K562 (cell line): ENCODE data around the gene ASPG. TPM values are rescaled to one million over a fixed set of nuclear protein-coding genes. Genes with fewer than 3 reads are reported as not detected.

Source experiments
- ATAC-seq: fragments of 200-7000 bp; cut with Tn5 transposase; 3 replicates; pipeline ENCODE4 v1.9.1; 2020; ENCODE audit warnings: moderate library complexity
- BruUV-seq: library from RNA; stranded (reverse); fragments of 400-500 nt; replicated peaks from 2 replicates; lab custom pipeline; 2021; lab: Mats Ljungman, UMichigan
- CTCF ChIA-PET: fragments of 300-600 bp; formaldehyde crosslinking; extraction: SDS; loops from one replicate; lab custom pipeline; 2021; ENCODE audit warnings: low intra/inter-chr PET ratio; lab: Yijun Ruan, JAX
- POLR2A ChIA-PET: fragments of 300-600, 350-650 bp; sonication (Branson Sonifier 250); formaldehyde crosslinking; extraction: SDS; loops from one replicate; lab custom pipeline; 2021; ENCODE audit warnings: antibody characterized with exemption, inconsistent platforms; lab: Yijun Ruan, JAX
- DNase-seq, 4 experiments: peaks; one replicate each; pipeline versions ENCODE4 v3.0.0 to v3.0.0-alpha.2; 2011 to 2018; ENCODE audit warnings: low spot score in 3 of 4, mixed read lengths in 3 of 4; ENCODE audit errors: extremely low read depth in 1 of 4
- FAIRE-seq: peaks from 2 replicates; lab custom pipeline; 2011; peaks lifted over from hg19 to GRCh38; lab: Jason Lieb, UNC
- H2AFZ ChIP-seq: 2 replicates; pipeline ENCODE4 v1.6.0; 2011; ENCODE audit warnings: low read depth, low read length, control low read depth, inconsistent platforms
- H3K27ac ChIP-seq: fragments of 200-600 bp; 3 replicates; pipeline ENCODE4 v1.8.0; 2011; ENCODE audit warnings: low read depth, mild to moderate bottlenecking, control low read depth, inconsistent platforms, low read length, moderate library complexity, mixed read lengths; ENCODE audit errors: extremely low read depth
- H3K27me3 ChIP-seq, 2 experiments: fragments of 300-600 bp in 1 of 2; 2 replicates in 1 of 2; 3 replicates in 1 of 2; pipeline versions ENCODE4 v1.6.0 to v1.8.0; 2011; ENCODE audit warnings: inconsistent platforms in 2 of 2, low read length in 2 of 2, mild to moderate bottlenecking in 1 of 2, mixed read lengths in 1 of 2, moderate library complexity in 1 of 2; ENCODE audit not compliant: control insufficient read depth in 2 of 2, insufficient read depth in 2 of 2
- H3K36me3 ChIP-seq: fragments of 300-600 bp; 3 replicates; pipeline ENCODE4 v1.8.0; 2011; ENCODE audit warnings: mild to moderate bottlenecking, low read length, inconsistent platforms; ENCODE audit not compliant: control insufficient read depth, insufficient read depth
- H3K4me1 ChIP-seq, 2 experiments: fragments of 200-600 bp in 1 of 2; replicated peaks in 1 of 2; 2 replicates in 1 of 2; 3 replicates in 1 of 2; pipeline versions ENCODE4 v1.5.1 to v1.8.0; 2011; ENCODE audit warnings: inconsistent platforms in 2 of 2, low read length in 2 of 2, mild to moderate bottlenecking in 1 of 2, mixed read lengths in 1 of 2, moderate library complexity in 1 of 2; ENCODE audit not compliant: control insufficient read depth in 2 of 2, insufficient read depth in 2 of 2
- H3K4me2 ChIP-seq: 2 replicates; pipeline ENCODE4 v1.6.1; 2011; ENCODE audit warnings: low read length, control low read depth, inconsistent platforms, mixed read lengths; ENCODE audit not compliant: insufficient read depth
- H3K4me3 ChIP-seq: fragments of 200-600 bp; sonication (generic), shearing (Covaris generic); 2 replicates; pipeline ENCODE4 v1.5.1; 2016; ENCODE audit warnings: control low read depth, inconsistent platforms
- H3K79me2 ChIP-seq: fragments of 200-600 bp; 3 replicates; pipeline ENCODE4 v1.8.0; 2011; ENCODE audit warnings: low read length, inconsistent platforms; ENCODE audit not compliant: control insufficient read depth, insufficient read depth
- H3K9ac ChIP-seq, 2 experiments: 2 replicates each; pipeline versions ENCODE4 v1.6.0 to v1.6.1; 2011; ENCODE audit warnings: low read depth in 2 of 2, low read length in 2 of 2, control low read depth in 1 of 2, inconsistent platforms in 1 of 2, mild to moderate bottlenecking in 1 of 2, mixed read lengths in 1 of 2; ENCODE audit not compliant: insufficient read depth in 1 of 2
- H3K9me1 ChIP-seq: one replicate; pipeline ENCODE4 v1.6.0; 2011; ENCODE audit warnings: inconsistent platforms, mild to moderate bottlenecking, low read length, moderate library complexity; ENCODE audit not compliant: control insufficient read depth, insufficient read depth
- H3K9me3 ChIP-seq: replicated peaks from 2 replicates; pipeline ENCODE4 v1.5.1; 2011; ENCODE audit warnings: low read depth, low read length, inconsistent platforms; ENCODE audit not compliant: control insufficient read depth, insufficient read depth
- H4K20me1 ChIP-seq: replicated peaks from 2 replicates; pipeline ENCODE4 v1.6.1; 2011; ENCODE audit warnings: low read length, inconsistent platforms, mixed read lengths; ENCODE audit not compliant: control insufficient read depth, insufficient read depth
- DLX4 ChIP-seq: fragments of 250-450 bp; sonication (Bioruptor Pico); IDR thresholded peaks from 2 replicates; pipeline ENCODE4 v1.6.1; 2021; ENCODE audit warnings: mild to moderate bottlenecking
- EWSR1 ChIP-seq: fragments of 450-650 bp; IDR thresholded peaks from 2 replicates; pipeline ENCODE4 v1.6.1; 2018; ENCODE audit warnings: borderline replicate concordance, mild to moderate bottlenecking, low read depth, moderate library complexity; ENCODE audit not compliant: partially characterized antibody
- FOXJ2 ChIP-seq: fragments of 200-800 bp; sonication (Bioruptor generic); IDR thresholded peaks from 2 replicates; pipeline ENCODE4 v1.6.1; 2016; ENCODE audit warnings: missing genetic modification characterization, missing compliant biosample characterization
- ID3 ChIP-seq, 2 experiments: fragments of 250-450 bp in 1 of 2; fragments of 450-650 bp in 1 of 2; sonication (Bioruptor Pico) in 1 of 2; IDR thresholded peaks; 2 replicates each; pipeline versions ENCODE4 v1.6.1 to v1.8.0; 2016 to 2021; ENCODE audit warnings: mild to moderate bottlenecking in 2 of 2, moderate library complexity in 2 of 2, missing compliant biosample characterization in 1 of 2, missing genetic modification characterization in 1 of 2
- NFIC ChIP-seq: fragments of 450-650 bp; IDR thresholded peaks from 2 replicates; pipeline ENCODE4 v1.6.1; 2017; ENCODE audit warnings: mild to moderate bottlenecking, inconsistent platforms
- NFYB ChIP-seq: IDR thresholded peaks from 2 replicates; pipeline ENCODE4 v1.6.1; 2011; ENCODE audit warnings: mild to moderate bottlenecking, moderate library complexity; ENCODE audit not compliant: insufficient read length; ENCODE audit errors: extremely low read depth
- POU5F1 ChIP-seq: fragments of 150-350 bp; IDR thresholded peaks from 2 replicates; pipeline ENCODE4 v1.6.1; 2014; ENCODE audit warnings: borderline replicate concordance, low read length, low read depth, mild to moderate bottlenecking; ENCODE audit not compliant: partially characterized antibody
- RFX5 ChIP-seq: IDR thresholded peaks from 2 replicates; pipeline ENCODE4 v1.6.1; 2011; ENCODE audit warnings: low read depth, mild to moderate bottlenecking, improper control_type of control experiment, low read length
- SRSF7 ChIP-seq: fragments of 200-400 bp; formaldehyde crosslinking; optimal IDR thresholded peaks from 2 replicates; pipeline ENCODE3; 2017; ENCODE audit warnings: mild to moderate bottlenecking, low read depth, low read length
- STAG1 ChIP-seq: sonication (generic); formaldehyde crosslinking; IDR thresholded peaks from 2 replicates; pipeline ENCODE4 v1.5.0; 2020; ENCODE audit warnings: missing genetic modification reagents, borderline replicate concordance
- ZHX1 ChIP-seq: fragments of 150-350 bp; conservative IDR thresholded peaks from 2 replicates; pipeline ENCODE4 v1.6.1; 2014; ENCODE audit warnings: low read length
- ZNF398 ChIP-seq: fragments of 250-450 bp; sonication (Bioruptor Pico); IDR thresholded peaks from 2 replicates; pipeline ENCODE4 v1.8.0; 2021; ENCODE audit warnings: moderate library complexity, mild to moderate bottlenecking, inconsistent platforms
- ZNF512 ChIP-seq: IDR thresholded peaks from 2 replicates; pipeline ENCODE4 v1.6.1; 2016; ENCODE audit warnings: missing genetic modification characterization, missing compliant biosample characterization
- ZNF764 ChIP-seq: fragments of 250-450 bp; sonication (Bioruptor Pico); IDR thresholded peaks from 2 replicates; pipeline ENCODE4 v1.4.0; 2020; ENCODE audit warnings: low read depth, mild to moderate bottlenecking, moderate library complexity
- ZSCAN32 ChIP-seq: fragments of 450-650 bp; formaldehyde crosslinking; IDR thresholded peaks from 2 replicates; pipeline ENCODE4 v1.4.0; 2020; ENCODE audit warnings: mild to moderate bottlenecking, moderate library complexity
- WGBS: fragments of 100-300 bp; shearing (Covaris generic); methylation state at CpG from one replicate; pipeline ENCODE4 v1.1.6; 2016; ENCODE audit warnings: low coverage, mixed read lengths; ENCODE audit not compliant: insufficient coverage; ENCODE audit errors: missing lambda C conversion rate; 5-methylcytosine and 5-hydroxymethylcytosine counted together
- in situ Hi-C: fragments of 300-500 bp; cut with MboI; formaldehyde crosslinking; loops from 4 replicates; pipeline ENCODE4 v1.15.0; 2018; ENCODE audit warnings: inconsistent platforms, mixed read lengths
- intact Hi-C: fragments of 100-400 bp; cut with micrococcal nuclease; formaldehyde crosslinking; loops from 2 replicates; pipeline ENCODE4 v1.14.2; 2022
- polyA plus RNA-seq, 8 experiments: library from polyadenylated mRNA; depleted of rRNA in 4 of 8; stranded (reverse) in 5 of 8; unstranded in 3 of 8; fragments of >200 nt; fragmentation: Nextera tagmentation in 2 of 8; fragmentation: Illumina TruSeq in 1 of 8; extraction: Ambion mirVana in 2 of 8; extraction: Trizol in 1 of 8; gene quantifications; 2 replicates each; pipeline versions ENCODE4 v1.2.1 to v1.2.3, GENCODE V29; 2011 to 2014; ENCODE audit warnings: inconsistent platforms in 1 of 8, missing spikeins in 1 of 8
- total RNA-seq, 7 experiments: library from RNA; depleted of rRNA in 6 of 7; stranded (reverse); fragments of >200 nt in 6 of 7; fragmentation: Illumina TruSeq in 2 of 7; extraction: Trizol in 2 of 7; gene quantifications; 2 replicates each; pipeline versions ENCODE4 v1.2.1 to v1.2.3, GENCODE V29; 2011 to 2021; ENCODE audit warnings: low replicate concordance in 1 of 7

Gene ASPG
- total and polyA plus RNA-seq, 9 of the 15 experiments (the other 6 are each of a cell fraction or from before 2014, with no cell fraction given), result 0.18 TPM; not detected in 8

- in situ Hi-C loops (no loop called here), intact Hi-C loops (no loop called here)
- no peak for DNase-seq
- Histone ChIP-seq H2AFZ (no peak overlapping the region), H3K9me3 (0 out of 2 replicates have a peak, but pooled peaks cover 2% of the 10 kb centered on the region), H3K9me1 (no peaks in the 10 kb centered on the region), H3K4me3 (no peak overlapping the region), H3K27me3 (no peaks in the 10 kb centered on the region; a peak in 1 of 5 replicates), H3K4me2 (no peak overlapping the region), H4K20me1 (no peaks in the 10 kb centered on the region), H3K9ac (no peak overlapping the region), H3K36me3 (no peaks in the 10 kb centered on the region), H3K4me1 (no peaks in the 10 kb centered on the region), H3K79me2 (no peaks in the 10 kb centered on the region), H3K27ac (no peak overlapping the region)
- 5% methylated on average over 2 of the region's 7 CpGs for WGBS
- ATAC-seq, result no peak
- CTCF ChIA-PET, result no interaction called here
- POLR2A ChIA-PET, result interaction anchor here (0.6 kb wide), 1 partner anchor 185 kb away, joined by 5 read pairs; no protein-coding TSS in a partner anchor
- BruUV-seq, result no TSS peak
- no peak for FAIRE-seq
- no peak for TF ChIP-seq DLX4 (CRISPR knock-in tag)
- no peak for TF ChIP-seq NFYB
- no peak for TF ChIP-seq ZSCAN32
- TF ChIP-seq RFX5, result no peak
- no peak for TF ChIP-seq ID3 (CRISPR knock-in tag; IDR thresholded peaks at IDR 0.05)
- no peak for TF ChIP-seq ID3 (tag; IDR thresholded peaks at IDR 0.05)
- no peak for TF ChIP-seq ZNF764 (CRISPR knock-in tag)
- TF ChIP-seq ZNF398, result no peak
- TF ChIP-seq STAG1 (CRISPR knock-in tag), result no peak
- TF ChIP-seq EWSR1, result no peak
- no peak for TF ChIP-seq ZHX1
- no peak for TF ChIP-seq FOXJ2 (tag)
- TF ChIP-seq ZNF512 (tag), result no peak
- TF ChIP-seq SRSF7, result no peak
- TF ChIP-seq NFIC, result no peak
- no peak for TF ChIP-seq POU5F1
Measured at GRCh38 chr14:104069541-104069940, 16.0 kb upstream of the ASPG start.
